Activated naive CD4-positive, alpha-beta T cell treated with anti-CD3 and anti-CD28 coated beads, Interleukin-2, amount 10 ng/mL, durations not matched to agents 7 days and 5 days (primary cell): ENCODE results near the gene HNMT.
A peak's percentile ranks its signal among the peaks of the same experiment; 100 is the strongest.
"Not testable (repeated sequence)": the region's sequence is repeated elsewhere in the genome, so short reads cannot be mapped to it uniquely, and the experiment has no call there.

Experiments used
- CTCF ChIA-PET: fragments of 350-600 bp; sonication (Branson Sonifier 250); formaldehyde crosslinking; loops from one replicate; lab custom pipeline; 2021; ENCODE audit warnings: antibody characterized with exemption; lab: Charles Lee
- DNase-seq: peaks from one replicate; pipeline ENCODE4 v3.0.0-alpha.2; 2020
- H3K27ac Mint-ChIP-seq: one replicate; pipeline ENCODE4 v1.8.0; 2021; ENCODE audit warnings: mild to moderate bottlenecking, moderate library complexity, mixed read lengths
- H3K27me3 Mint-ChIP-seq: one replicate; pipeline ENCODE4 v1.8.0; 2021; ENCODE audit warnings: mild to moderate bottlenecking, mixed read lengths
- H3K36me3 Mint-ChIP-seq: one replicate; pipeline ENCODE4 v1.8.0; 2021; ENCODE audit warnings: mixed read lengths
- H3K4me1 Mint-ChIP-seq: one replicate; pipeline ENCODE4 v1.8.0; 2021; ENCODE audit warnings: mixed read lengths
- H3K4me3 Mint-ChIP-seq: one replicate; pipeline ENCODE4 v1.8.0; 2021; ENCODE audit warnings: mild to moderate bottlenecking, moderate library complexity, mixed read lengths
- H3K9me3 Mint-ChIP-seq: one replicate; pipeline ENCODE4 v1.8.0; 2021; ENCODE audit warnings: mixed read lengths

Gene HNMT

GRCh38 chr2:137964066-137964858 lies at the start of gene HNMT:
Gene HNMT (plus strand): TSS chr2:137964473. CDS start chr2:137964492, 19 bp downstream.
- Mint-ChIP-seq H3K27ac (no peak within 1 kb of the TSS), H3K27me3 (no peaks in the 10 kb centered on the region), H3K4me3 (no peak within 1 kb of the TSS), H3K4me1 (no peaks in the 10 kb centered on the region), H3K9me3 (no peaks in the 10 kb centered on the region), H3K36me3 (no peaks in the 10 kb centered on the region)
- DNase-seq, result no peak
- CTCF ChIA-PET, result no interaction called here

DNA sequence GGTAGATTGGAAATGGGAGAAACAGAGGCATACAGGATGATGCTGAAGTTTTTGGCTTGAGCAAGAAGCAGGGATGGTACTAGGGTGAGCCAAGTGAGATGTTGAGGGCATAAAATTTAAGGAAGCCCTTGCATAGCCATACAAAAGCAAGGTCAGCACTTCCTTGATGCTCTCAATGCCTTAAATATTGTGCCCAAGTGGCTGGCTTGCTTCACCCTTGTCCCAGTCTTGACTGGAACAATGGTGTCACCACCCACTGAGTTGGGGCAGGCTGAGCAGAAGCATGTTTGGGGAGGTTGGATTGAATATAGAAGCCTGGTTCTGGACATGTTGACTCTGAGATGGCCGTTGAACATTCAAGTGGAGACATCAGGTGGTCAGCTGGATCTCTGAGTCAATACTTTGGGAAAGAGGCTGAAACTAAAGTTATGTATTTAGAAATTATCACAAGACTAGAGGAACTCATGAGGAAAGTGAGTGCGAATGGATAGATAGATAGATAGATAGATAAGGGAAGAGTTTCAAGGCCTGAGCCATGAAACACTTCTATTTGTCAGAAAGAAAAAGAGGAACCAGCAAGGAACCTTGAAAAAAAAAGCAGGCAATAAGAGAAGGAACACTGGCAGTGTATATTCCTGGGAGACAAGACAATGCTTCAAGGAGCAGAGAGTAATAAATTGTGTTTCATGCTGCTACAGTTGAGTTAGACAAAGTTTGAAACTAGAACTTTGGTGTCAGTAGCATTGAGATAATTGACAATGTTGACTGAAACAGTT lies 43.0 kb upstream of the HNMT start:
- CTCF ChIA-PET, result no interaction called here
- Mint-ChIP-seq H3K27me3 (no peaks in the 10 kb centered on the region), H3K4me1 (no peaks in the 10 kb centered on the region), H3K9me3 (no peaks in the 10 kb centered on the region), H3K4me3 (no peak overlapping the region), H3K36me3 (no peaks in the 10 kb centered on the region), H3K27ac (no peak overlapping the region)
- DNase-seq, result no peak

- CTCF ChIA-PET, H3K9me3 Mint-ChIP-seq, DNase-seq, H3K27ac Mint-ChIP-seq, H3K4me1 Mint-ChIP-seq, H3K4me3 Mint-ChIP-seq, H3K27me3 Mint-ChIP-seq, H3K36me3 Mint-ChIP-seq: not testable (repeated sequence)
Measured at GRCh38 chr2:137922171-137922570, 42.1 kb upstream of the HNMT start.

DNA sequence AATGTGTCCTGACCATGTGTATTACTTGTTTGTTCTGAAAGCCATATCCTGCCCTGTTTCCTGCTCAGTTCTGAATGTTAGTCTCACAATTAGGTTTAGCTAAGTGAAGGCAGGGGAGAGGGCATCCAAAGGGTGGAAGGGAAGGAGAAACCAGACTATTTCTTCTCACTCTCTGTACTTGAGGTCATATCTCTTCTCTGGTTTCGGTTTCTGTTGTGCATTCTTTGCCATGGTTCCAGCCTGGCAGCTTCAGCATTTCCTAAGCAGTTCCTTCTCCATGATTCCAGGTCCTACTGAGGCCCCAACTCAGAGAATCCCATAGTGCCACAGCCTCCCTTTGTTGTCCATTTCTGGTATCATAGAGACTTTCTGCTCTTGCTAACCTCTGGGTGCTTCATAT lies 40.3 kb upstream of the HNMT start:
- DNase-seq, result no peak

GRCh38 chr2:137925599-137925998 lies 38.7 kb upstream of the HNMT start:
- no peaks in the 10 kb centered on the region for H3K4me1 Mint-ChIP-seq

More for the DNA sequence above, 40.3 kb upstream of the HNMT start:
- no peak overlapping the region for H3K4me3 Mint-ChIP-seq
- H3K27me3 Mint-ChIP-seq, result no peaks in the 10 kb centered on the region
- no peaks in the 10 kb centered on the region for H3K36me3 Mint-ChIP-seq
- H3K27ac Mint-ChIP-seq, result no peak overlapping the region
- CTCF ChIA-PET, result no interaction called here
- no peaks in the 10 kb centered on the region for H3K4me1 Mint-ChIP-seq
- H3K9me3 Mint-ChIP-seq, result no peaks in the 10 kb centered on the region

GRCh38 chr2:137927846-137928245 lies 36.4 kb upstream of the HNMT start:
- Mint-ChIP-seq H3K36me3 (no peaks in the 10 kb centered on the region), H3K9me3 (no peaks in the 10 kb centered on the region), H3K27ac (no peak overlapping the region), H3K4me1 (no peaks in the 10 kb centered on the region), H3K27me3 (no peaks in the 10 kb centered on the region), H3K4me3 (no peak overlapping the region)
- no peak for DNase-seq
- CTCF ChIA-PET, result no interaction called here

More at GRCh38 chr2:137925599-137925998, 38.7 kb upstream of the HNMT start:
- H3K36me3 Mint-ChIP-seq, result no peaks in the 10 kb centered on the region
- CTCF ChIA-PET, result no interaction called here
- no peak overlapping the region for H3K27ac Mint-ChIP-seq
- DNase-seq, result no peak
- no peak overlapping the region for H3K4me3 Mint-ChIP-seq
- no peaks in the 10 kb centered on the region for H3K9me3 Mint-ChIP-seq
- H3K27me3 Mint-ChIP-seq, result no peaks in the 10 kb centered on the region

GRCh38 chr2:137928547-137929518 lies 35.4 kb upstream of the HNMT start:
- no peaks in the 10 kb centered on the region for H3K4me1 Mint-ChIP-seq
- CTCF ChIA-PET, result no interaction called here
- no peak overlapping the region for H3K27ac Mint-ChIP-seq
- H3K27me3 Mint-ChIP-seq, result no peaks in the 10 kb centered on the region
- H3K4me3 Mint-ChIP-seq, result no peak overlapping the region
- H3K9me3 Mint-ChIP-seq, result no peaks in the 10 kb centered on the region
- no peaks in the 10 kb centered on the region for H3K36me3 Mint-ChIP-seq
- no peak for DNase-seq

DNA sequence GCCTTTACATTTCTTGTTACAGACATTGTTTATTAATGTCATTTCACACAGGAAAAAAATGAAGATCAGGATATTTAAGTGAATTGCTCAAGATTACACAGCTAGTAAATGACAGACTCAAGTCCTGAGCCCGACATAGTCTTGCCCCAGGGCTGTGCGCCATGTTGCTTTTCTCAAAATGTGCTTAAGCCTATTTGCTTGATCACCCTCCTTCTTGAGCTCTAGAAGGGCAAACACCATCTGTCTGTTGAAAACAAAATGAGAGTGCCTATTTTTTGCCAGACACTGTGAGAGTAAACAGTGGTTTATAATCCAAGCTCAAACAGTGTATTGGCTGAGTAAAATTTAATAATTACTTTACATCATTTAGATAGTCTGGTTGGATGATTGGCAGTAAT lies 34.8 kb upstream of the HNMT start:
- CTCF ChIA-PET, result no interaction called here
- H3K27ac Mint-ChIP-seq, result no peak overlapping the region
- H3K4me1 Mint-ChIP-seq, result no peaks in the 10 kb centered on the region
- no peaks in the 10 kb centered on the region for H3K36me3 Mint-ChIP-seq
- no peak overlapping the region for H3K4me3 Mint-ChIP-seq
- no peak for DNase-seq
- H3K27me3 Mint-ChIP-seq, result no peaks in the 10 kb centered on the region
- no peaks in the 10 kb centered on the region for H3K9me3 Mint-ChIP-seq

DNA sequence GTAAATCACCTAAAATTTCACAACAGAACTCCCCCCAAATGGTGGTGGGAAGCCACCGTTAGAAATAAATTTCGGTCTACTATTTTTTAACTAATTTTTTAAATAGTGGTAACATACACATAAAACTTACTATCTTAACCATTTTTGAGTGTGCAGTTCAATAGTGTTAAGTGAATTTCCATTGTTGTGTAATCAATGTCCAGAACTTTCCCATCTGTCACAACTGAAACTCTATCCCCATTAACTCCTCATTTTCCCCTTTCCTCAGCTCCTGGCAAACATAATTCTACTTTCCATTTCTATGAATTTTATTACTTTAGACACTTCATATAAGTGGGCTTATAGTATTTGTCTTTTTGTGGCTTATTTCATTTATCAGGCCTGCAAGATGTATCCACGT lies 34.1 kb upstream of the HNMT start:
- Mint-ChIP-seq H3K27ac (no peak overlapping the region), H3K4me1 (no peaks in the 10 kb centered on the region), H3K4me3 (no peak overlapping the region), H3K27me3 (no peaks in the 10 kb centered on the region), H3K36me3 (no peaks in the 10 kb centered on the region), H3K9me3 (no peaks in the 10 kb centered on the region)
- DNase-seq, result no peak
- CTCF ChIA-PET, result no interaction called here

DNA sequence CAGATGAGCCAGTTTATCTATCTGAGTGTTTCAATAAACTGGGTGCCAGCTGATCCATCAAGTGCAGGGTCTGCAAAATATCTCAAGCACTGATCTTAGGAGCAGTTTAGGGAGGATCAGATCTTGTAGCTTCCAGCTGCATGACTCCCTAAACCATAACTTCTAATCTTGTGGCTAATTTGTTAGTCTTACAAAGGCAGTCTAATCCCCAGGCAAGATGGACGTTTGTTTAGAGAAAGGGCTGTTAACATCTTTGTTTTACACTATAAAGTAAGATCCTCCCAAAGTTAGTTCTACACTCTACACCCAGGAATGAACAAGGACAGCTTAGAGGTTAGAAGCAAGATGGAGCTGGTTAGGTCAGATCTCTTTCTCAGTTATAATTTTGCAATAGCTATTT lies 28.7 kb upstream of the HNMT start:
- CTCF ChIA-PET, result no interaction called here
- Mint-ChIP-seq H3K4me1 (no peaks in the 10 kb centered on the region), H3K27ac (no peak overlapping the region)

GRCh38 chr2:137937246-137937645 lies 27.0 kb upstream of the HNMT start:
- no peaks in the 10 kb centered on the region for H3K4me1 Mint-ChIP-seq
- H3K36me3 Mint-ChIP-seq, result no peaks in the 10 kb centered on the region
- CTCF ChIA-PET, result no interaction called here
- H3K9me3 Mint-ChIP-seq, result no peaks in the 10 kb centered on the region
- no peak for DNase-seq
- no peak overlapping the region for H3K27ac Mint-ChIP-seq
- no peaks in the 10 kb centered on the region for H3K27me3 Mint-ChIP-seq
- no peak overlapping the region for H3K4me3 Mint-ChIP-seq

More for the DNA sequence above, 28.7 kb upstream of the HNMT start:
- H3K9me3 Mint-ChIP-seq, result no peaks in the 10 kb centered on the region
- DNase-seq, result no peak
- no peak overlapping the region for H3K4me3 Mint-ChIP-seq
- no peaks in the 10 kb centered on the region for H3K36me3 Mint-ChIP-seq
- H3K27me3 Mint-ChIP-seq, result no peaks in the 10 kb centered on the region

DNA sequence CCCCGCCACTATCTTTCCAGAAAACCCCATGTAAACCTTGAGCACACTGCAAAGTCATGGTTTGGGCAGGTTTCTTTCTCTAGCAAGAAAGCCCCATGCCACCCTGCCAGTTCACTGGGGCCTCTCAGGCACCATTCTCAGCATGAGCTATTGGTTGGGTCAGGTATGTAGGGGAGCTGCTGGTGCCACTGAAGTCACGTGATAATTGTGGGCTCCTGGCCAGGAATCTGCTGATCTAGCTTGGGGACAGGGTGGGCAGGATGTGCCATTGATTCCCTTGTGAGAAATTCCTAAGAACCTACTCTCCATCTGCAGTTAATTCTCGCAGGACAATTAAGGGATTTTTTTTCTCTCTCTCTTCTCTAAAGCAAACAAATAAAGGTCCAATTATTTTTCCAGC lies 26.5 kb upstream of the HNMT start:
- Mint-ChIP-seq H3K9me3 (no peaks in the 10 kb centered on the region), H3K36me3 (no peaks in the 10 kb centered on the region), H3K27me3 (no peaks in the 10 kb centered on the region), H3K4me1 (no peaks in the 10 kb centered on the region), H3K4me3 (no peak overlapping the region), H3K27ac (no peak overlapping the region)
- CTCF ChIA-PET, result no interaction called here
- no peak for DNase-seq

DNA sequence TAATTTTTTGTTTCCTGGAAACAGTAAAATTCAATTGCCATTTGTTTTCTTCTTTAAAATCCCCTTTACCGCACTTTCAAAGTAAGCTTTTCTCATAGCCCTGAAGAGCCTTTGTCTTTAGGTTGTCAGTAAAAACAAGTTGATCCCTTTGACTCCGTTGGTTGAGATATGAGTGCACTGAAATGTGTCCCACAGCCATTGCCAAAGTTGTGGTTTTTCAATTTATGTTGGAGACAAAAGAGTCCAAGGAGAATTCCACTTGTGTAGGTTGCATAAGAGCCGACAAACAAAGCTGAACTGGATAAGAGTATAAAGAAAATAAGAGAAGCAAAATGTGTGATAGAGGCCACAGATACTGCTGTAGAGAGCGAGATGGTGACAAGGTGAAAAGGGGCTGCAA lies 26.1 kb upstream of the HNMT start:
- no peak for DNase-seq
- CTCF ChIA-PET, result interaction anchor here (1.2 kb wide), 1 partner anchor 10 kb away, joined by 3 read pairs; no protein-coding TSS in a partner anchor
- Mint-ChIP-seq H3K27ac (peak overlapping the region; percentile 55), H3K27me3 (no peaks in the 10 kb centered on the region), H3K4me1 (no peaks in the 10 kb centered on the region), H3K36me3 (no peaks in the 10 kb centered on the region), H3K9me3 (no peaks in the 10 kb centered on the region), H3K4me3 (no peak overlapping the region)

DNA sequence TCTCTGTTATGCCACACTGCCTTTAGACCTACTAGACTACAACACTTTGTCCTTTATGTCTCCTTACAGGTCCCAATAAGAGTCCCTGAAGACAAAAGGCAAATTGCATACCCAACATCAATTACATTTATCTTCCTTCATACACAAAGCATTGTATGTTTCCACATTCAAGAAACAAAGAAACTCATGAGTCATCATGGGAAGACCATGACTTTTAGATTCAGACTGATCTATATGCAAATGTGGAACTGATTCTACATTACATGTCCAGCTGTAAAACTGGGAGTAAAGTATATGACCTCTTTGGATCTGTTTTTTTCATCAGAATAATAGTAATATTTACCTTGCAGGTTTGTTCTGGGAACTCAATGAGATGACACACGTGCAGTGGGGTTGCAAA lies 25.2 kb upstream of the HNMT start:
- H3K4me1 Mint-ChIP-seq, result no peaks in the 10 kb centered on the region
- H3K27ac Mint-ChIP-seq, result no peak overlapping the region
- H3K4me3 Mint-ChIP-seq, result no peak overlapping the region
- no peaks in the 10 kb centered on the region for H3K36me3 Mint-ChIP-seq
- no peaks in the 10 kb centered on the region for H3K27me3 Mint-ChIP-seq
- CTCF ChIA-PET, result interaction anchor here (1.2 kb wide), 1 partner anchor 9 kb away, joined by 3 read pairs; no protein-coding TSS in a partner anchor
- no peak for DNase-seq
- no peaks in the 10 kb centered on the region for H3K9me3 Mint-ChIP-seq
